Neural cell (in vitro differentiated cells): ENCODE results near the gene CCDC24. TPM values are rescaled to one million over a fixed set of nuclear protein-coding genes. Genes with fewer than 3 reads are reported as not detected.

Source experiments
- H2AFZ ChIP-seq: fragments of 200-600, 300-800 bp; sonication (generic), shearing (Covaris generic); 2 replicates; pipeline ENCODE4 v1.6.0; 2014; ENCODE audit warnings: low read depth, mild to moderate bottlenecking, antibody characterized with exemption, low read length, moderate library complexity
- H3F3A ChIP-seq: fragments of 200-600 bp; shearing (Covaris generic); 2 replicates; pipeline ENCODE4 v1.6.1; 2016; ENCODE audit warnings: mild to moderate bottlenecking, moderate library complexity, mixed read lengths, antibody characterized with exemption, low read length; ENCODE audit not compliant: insufficient read depth, poor library complexity, severe bottlenecking
- H3K27ac ChIP-seq: fragments of 200-600, 300-800 bp; sonication (generic), shearing (Covaris generic); 2 replicates; pipeline ENCODE4 v1.5.1; 2014; ENCODE audit warnings: mild to moderate bottlenecking, low read length, moderate library complexity
- H3K27me3 ChIP-seq: fragments of 300-800, 200-600 bp; sonication (generic), shearing (Covaris generic); 2 replicates; pipeline ENCODE4 v1.6.0; 2014; ENCODE audit warnings: mild to moderate bottlenecking, low read depth, low read length, moderate library complexity; ENCODE audit not compliant: insufficient read depth
- H3K36me3 ChIP-seq: fragments of 300-800, 200-600 bp; sonication (generic), shearing (Covaris generic); 2 replicates; pipeline ENCODE4 v1.5.1; 2014; ENCODE audit warnings: mild to moderate bottlenecking, antibody characterized with exemption, low read length, moderate library complexity; ENCODE audit not compliant: insufficient read depth
- H3K4me2 ChIP-seq: fragments of 300-800, 200-600 bp; sonication (generic), shearing (Covaris generic); 2 replicates; pipeline ENCODE4 v1.6.0; 2014; ENCODE audit warnings: mild to moderate bottlenecking, low read length
- H3K4me3 ChIP-seq: fragments of 300-800, 200-600 bp; sonication (generic), shearing (Covaris generic); 2 replicates; pipeline ENCODE4 v1.5.1; 2014; ENCODE audit warnings: mild to moderate bottlenecking, low read length, moderate library complexity
- H3K79me2 ChIP-seq: fragments of 200-600 bp; shearing (Covaris generic); replicated peaks from 2 replicates; pipeline ENCODE4 v1.6.0; 2014; ENCODE audit warnings: mild to moderate bottlenecking, low read length, moderate library complexity; ENCODE audit not compliant: insufficient read depth
- H3K9ac ChIP-seq: fragments of 300-800, 200-600 bp; sonication (generic), shearing (Covaris generic); 2 replicates; pipeline ENCODE4 v1.6.1; 2016; ENCODE audit warnings: mild to moderate bottlenecking, low read length, mixed read lengths
- H3K9me2 ChIP-seq: fragments of 200-600 bp; shearing (Covaris generic); 2 replicates; pipeline ENCODE4 v1.6.1; 2016; ENCODE audit warnings: mild to moderate bottlenecking, low read length, mixed read lengths; ENCODE audit not compliant: insufficient read depth
- H3K9me3 ChIP-seq: fragments of 200-600, 300-800 bp; sonication (generic), shearing (Covaris generic); 2 replicates; pipeline ENCODE4 v1.6.1; 2016; ENCODE audit warnings: mild to moderate bottlenecking, mixed run types, low read length, moderate library complexity, mixed read lengths
- H4K20me1 ChIP-seq: fragments of 200-600 bp; shearing (Covaris generic); 2 replicates; pipeline ENCODE4 v1.6.1; 2016; ENCODE audit warnings: mild to moderate bottlenecking, mixed run types; ENCODE audit not compliant: insufficient read depth
- CTCF ChIP-seq: fragments of 450-650 bp; IDR thresholded peaks from 2 replicates; pipeline ENCODE4 v1.5.1; 2014; ENCODE audit warnings: antibody characterized with exemption, mild to moderate bottlenecking, moderate library complexity; ENCODE audit not compliant: poor library complexity, severe bottlenecking
- EP300 ChIP-seq: fragments of 450-650 bp; conservative IDR thresholded peaks from 2 replicates; pipeline ENCODE4 v1.6.1; 2014; ENCODE audit warnings: antibody characterized with exemption, mild to moderate bottlenecking, moderate library complexity; ENCODE audit not compliant: poor library complexity, severe bottlenecking
- EZH2 ChIP-seq: fragments of 200-600, 300-800 bp; shearing (Covaris generic), sonication (generic); IDR thresholded peaks from 2 replicates; pipeline ENCODE4 v1.6.1; 2014; ENCODE audit warnings: antibody characterized with exemption, low read length, borderline replicate concordance, mild to moderate bottlenecking; ENCODE audit not compliant: insufficient read depth, poor library complexity, severe bottlenecking
- POLR2AphosphoS5 ChIP-seq: IDR thresholded peaks from 2 replicates; pipeline ENCODE4 v1.6.1; 2012
- RAD21 ChIP-seq: fragments of 450-650 bp; conservative IDR thresholded peaks from 2 replicates; pipeline ENCODE4 v1.6.1; 2014; ENCODE audit warnings: antibody characterized with exemption, mild to moderate bottlenecking, moderate library complexity
- REST ChIP-seq: IDR thresholded peaks from 2 replicates; pipeline ENCODE4 v1.6.1; 2012; ENCODE audit warnings: borderline replicate concordance
- TAF1 ChIP-seq: IDR thresholded peaks from 2 replicates; pipeline ENCODE4 v1.6.1; 2012; ENCODE audit warnings: low read depth
- polyA plus RNA-seq: library from polyadenylated mRNA; depleted of rRNA; stranded (reverse); fragments of >200 nt; gene quantifications from 2 replicates; pipeline ENCODE4 v1.2.3, GENCODE V29; 2014

CCDC24 gene
- polyA plus RNA-seq, 1 donor from 2014 or later, result 16.5 TPM

- H2AFZ ChIP-seq, result no peak overlapping the region
- no peak overlapping the region for H3K9ac ChIP-seq
- TF ChIP-seq TAF1, result no peak
- TF ChIP-seq EZH2, result no peak
- TF ChIP-seq REST, result no peak
- no peak overlapping the region for H3K4me3 ChIP-seq
- no peaks in the 10 kb centered on the region for H4K20me1 ChIP-seq
- H3K4me2 ChIP-seq, result no peak overlapping the region
- no peaks in the 10 kb centered on the region for H3K27me3 ChIP-seq
- no peaks in the 10 kb centered on the region for H3K9me2 ChIP-seq
- H3K9me3 ChIP-seq, result no peaks in the 10 kb centered on the region
- H3K79me2 ChIP-seq, result peaks cover 25% of the 10 kb centered on the region
- H3F3A ChIP-seq, result no peaks in the 10 kb centered on the region
- peaks cover 17% of the 10 kb centered on the region for H3K36me3 ChIP-seq
- no peak overlapping the region for H3K27ac ChIP-seq
These were observed 33.9 kb upstream of the CCDC24 start for GRCh38 chr1:43957407-43958040.

- TF ChIP-seq RAD21 (no peak), CTCF (no peak), EP300 (no peak), POLR2AphosphoS5 (no peak), TAF1 (no peak), EZH2 (no peak)
- Histone ChIP-seq H3K9ac (no peak overlapping the region), H4K20me1 (no peaks in the 10 kb centered on the region), H3K79me2 (peaks cover 23% of the 10 kb centered on the region), H3K27me3 (no peaks in the 10 kb centered on the region), H3K4me2 (no peak overlapping the region), H3K36me3 (peaks cover 26% of the 10 kb centered on the region), H3K4me3 (no peak overlapping the region), H3K9me3 (no peaks in the 10 kb centered on the region), H2AFZ (no peak overlapping the region), H3F3A (no peaks in the 10 kb centered on the region), H3K27ac (no peak overlapping the region), H3K9me2 (no peaks in the 10 kb centered on the region)
These were observed 32.8 kb upstream of the CCDC24 start for GRCh38 chr1:43958351-43959255.
